OCI-LY1 (cell line): Measurements from ENCODE around the gene TECTA.
"Not testable (repeated sequence)": the region's sequence is repeated elsewhere in the genome, so short reads cannot be mapped to it uniquely, and the experiment has no call there.

Experiments
- H2AFZ ChIP-seq: fragments of 200-600 bp; sonication (generic), shearing (Covaris generic); 2 replicates; pipeline ENCODE4 v1.6.0; 2014; ENCODE audit warnings: antibody characterized with exemption, mild to moderate bottlenecking, low read length
- H3F3A ChIP-seq: fragments of 200-600 bp; sonication (generic), shearing (Covaris generic); 2 replicates; pipeline ENCODE4 v1.6.0; 2014; ENCODE audit warnings: mild to moderate bottlenecking, antibody characterized with exemption, low read length, moderate library complexity; ENCODE audit not compliant: insufficient read depth
- H3K27ac ChIP-seq: fragments of 200-600 bp; sonication (generic); 2 replicates; pipeline ENCODE4 v1.5.1; 2014; ENCODE audit warnings: low read length, mixed run types, mild to moderate bottlenecking, low read depth; ENCODE audit not compliant: poor library complexity, severe bottlenecking
- H3K27me3 ChIP-seq: fragments of 200-600 bp; sonication (generic); 2 replicates; pipeline ENCODE4 v1.6.0; 2014; ENCODE audit warnings: antibody characterized with exemption, mild to moderate bottlenecking, low read length, moderate library complexity; ENCODE audit not compliant: insufficient read depth
- H3K36me3 ChIP-seq: fragments of 200-600 bp; sonication (generic); 2 replicates; pipeline ENCODE4 v1.6.1; 2014; ENCODE audit warnings: mild to moderate bottlenecking, antibody characterized with exemption, low read length, moderate library complexity, mixed read lengths; ENCODE audit not compliant: insufficient read depth
- H3K4me1 ChIP-seq: fragments of 200-600 bp; sonication (generic); 2 replicates; pipeline ENCODE4 v1.5.1; 2014; ENCODE audit warnings: mild to moderate bottlenecking, low read length, moderate library complexity; ENCODE audit not compliant: insufficient read depth, severe bottlenecking
- H3K4me2 ChIP-seq: fragments of 200-600 bp; sonication (generic), shearing (Covaris generic); 2 replicates; pipeline ENCODE4 v1.6.1; 2014; ENCODE audit warnings: low read length
- H3K4me3 ChIP-seq: fragments of 200-600 bp; sonication (generic); 2 replicates; pipeline ENCODE4 v1.5.1; 2014; ENCODE audit warnings: low read length, low read depth, mild to moderate bottlenecking, mixed read lengths; ENCODE audit not compliant: poor library complexity, severe bottlenecking
- H3K79me2 ChIP-seq: fragments of 200-600 bp; shearing (Covaris generic); 2 replicates; pipeline ENCODE4 v1.6.1; 2016; ENCODE audit warnings: mixed run types, low read length, mixed read lengths; ENCODE audit not compliant: insufficient read depth
- H3K9ac ChIP-seq: fragments of 200-600 bp; sonication (generic), shearing (Covaris generic); 2 replicates; pipeline ENCODE4 v1.6.1; 2014; ENCODE audit warnings: mild to moderate bottlenecking, low read length, mixed read lengths
- H3K9me2 ChIP-seq: fragments of 200-600 bp; sonication (generic), shearing (Covaris generic); 2 replicates; pipeline ENCODE4 v1.6.1; 2014; ENCODE audit warnings: low read depth, mild to moderate bottlenecking, low read length, mixed read lengths
- H3K9me3 ChIP-seq: fragments of 200-600 bp; shearing (Covaris generic); 2 replicates; pipeline ENCODE4 v1.6.1; 2014; ENCODE audit warnings: low read length, mixed read lengths
- H4K20me1 ChIP-seq: fragments of 200-600 bp; sonication (generic), shearing (Covaris generic); 2 replicates; pipeline ENCODE4 v1.6.0; 2016; ENCODE audit warnings: mild to moderate bottlenecking, low read length; ENCODE audit not compliant: insufficient read depth
- CTCF ChIP-seq: fragments of 200-600 bp; sonication (generic), shearing (Covaris generic); IDR thresholded peaks from 2 replicates; pipeline ENCODE4 v1.5.1; 2017; ENCODE audit warnings: mild to moderate bottlenecking, antibody characterized with exemption, low read length, moderate library complexity, mixed read lengths
- EZH2 ChIP-seq: fragments of 200-600 bp; sonication (generic), shearing (Covaris generic); IDR thresholded peaks from 2 replicates; pipeline ENCODE4 v1.8.0; 2017; ENCODE audit warnings: borderline replicate concordance, mixed run types, mild to moderate bottlenecking, antibody characterized with exemption, low read length, moderate library complexity, mixed read lengths

TECTA gene

GRCh38 chr11:121112498-121113455, 11.7 kb downstream of the TECTA start:
- H4K20me1 ChIP-seq, result no peaks in the 10 kb centered on the region
- no peak overlapping the region for H3K27ac ChIP-seq
- TF ChIP-seq CTCF (peak; percentile 56), EZH2 (no peak)
- peaks cover 3% of the 10 kb centered on the region; the same call in 1 of the 2 replicates for H3K27me3 ChIP-seq
- H3K4me1 ChIP-seq, result no peaks in the 10 kb centered on the region
- no peak overlapping the region for H3K9ac ChIP-seq
- H3K4me2 ChIP-seq, result no peak overlapping the region
- H3K79me2 ChIP-seq, result no peaks in the 10 kb centered on the region
- H2AFZ ChIP-seq, result no peak overlapping the region
- no peaks in the 10 kb centered on the region for H3K36me3 ChIP-seq
- H3K9me2 ChIP-seq, result no peaks in the 10 kb centered on the region
- no peak overlapping the region for H3K4me3 ChIP-seq
- H3K9me3 ChIP-seq, result no peaks in the 10 kb centered on the region
- H3F3A ChIP-seq, result no peaks in the 10 kb centered on the region

- Histone ChIP-seq H3K4me1 (no peaks in the 10 kb centered on the region), H3K4me3 (no peak overlapping the region), H3F3A (no peaks in the 10 kb centered on the region), H3K9me2 (no peaks in the 10 kb centered on the region), H4K20me1 (no peaks in the 10 kb centered on the region), H3K9ac (no peak overlapping the region), H3K9me3 (no peaks in the 10 kb centered on the region), H3K79me2 (no peaks in the 10 kb centered on the region), H3K36me3 (no peaks in the 10 kb centered on the region), H3K4me2 (no peak overlapping the region), H2AFZ (no peak overlapping the region), H3K27ac (no peak overlapping the region), H3K27me3 (peaks cover 5% of the 10 kb centered on the region; the same call in 1 of the 2 replicates)
- TF ChIP-seq CTCF, result no peak
- no peak for TF ChIP-seq EZH2
Observed at GRCh38 chr11:121113611-121114010, 12.6 kb downstream of the TECTA start.

- not testable (repeated sequence) for H3K79me2 ChIP-seq, H2AFZ ChIP-seq, H3K27me3 ChIP-seq, H3K4me1 ChIP-seq, H3K9me2 ChIP-seq, H3K4me3 ChIP-seq, H3K36me3 ChIP-seq, H4K20me1 ChIP-seq, H3K9ac ChIP-seq, H3F3A ChIP-seq, H3K9me3 ChIP-seq, H3K27ac ChIP-seq, H3K4me2 ChIP-seq
Observed at GRCh38 chr11:121115024-121115423, 14.0 kb downstream of the TECTA start.

GRCh38 chr11:121117788-121118187, 16.7 kb downstream of the TECTA start:
- Histone ChIP-seq H3K9me2 (no peaks in the 10 kb centered on the region), H4K20me1 (no peaks in the 10 kb centered on the region), H3K4me1 (no peaks in the 10 kb centered on the region), H3K36me3 (no peaks in the 10 kb centered on the region), H2AFZ (no peak overlapping the region), H3K27me3 (0 out of 2 replicates have a peak, but pooled peaks cover 6% of the 10 kb centered on the region), H3K9me3 (no peaks in the 10 kb centered on the region), H3K27ac (no peak overlapping the region), H3F3A (no peaks in the 10 kb centered on the region), H3K79me2 (no peaks in the 10 kb centered on the region), H3K4me2 (no peak overlapping the region), H3K9ac (no peak overlapping the region), H3K4me3 (no peak overlapping the region)
- no peak for TF ChIP-seq EZH2
- TF ChIP-seq CTCF, result no peak
